ENCODE measurements around the gene RTKN. TPM values are rescaled to one million over a fixed set of nuclear protein-coding genes. Genes with fewer than 3 reads are reported as not detected.

Gene RTKN
- total and polyA plus RNA-seq, 9 of the 15 experiments (the other 6 are each of a cell fraction or from before 2014, with no cell fraction given), result 0.14 to 6.9 (median 3.6) TPM

GRCh38 chr2:74472086-74472944 lies 30.6 kb upstream of the RTKN start, which contains the start of gene MRPL53 (continued):
- TF ChIP-seq NR2C1 (IDR thresholded peaks at IDR 0.05) (peak; percentile 100), NR2C1 (tag; IDR thresholded peaks at IDR 0.05) (peak; percentile 100), ZBTB1 (CRISPR knock-in tag; IDR thresholded peaks at IDR 0.05; ENCODE audit: borderline replicate concordance, low read depth) (0 out of 2 replicates have a peak, but pooled peaks have one; percentile 19), BDP1 (IDR thresholded peaks at IDR 0.05; ENCODE audit: insufficient read depth, insufficient read length) (no peak), IRF9 (tag; IDR thresholded peaks at IDR 0.05) (no peak)

GRCh38 chr2:74471332-74472065 lies 29.8 kb upstream of the RTKN start:
- no peaks in the 10 kb centered on the region for H4K20me1 ChIP-seq (replicated peaks; ENCODE audit: control insufficient read depth, insufficient read depth, low read length)
- peaks cover 4% of the 10 kb centered on the region for H3K9me1 ChIP-seq (ENCODE audit: control insufficient read depth, insufficient read depth, low read length)
- H3K79me2 ChIP-seq (ENCODE audit: control insufficient read depth, insufficient read depth, low read length), result peaks cover 13% of the 10 kb centered on the region; the same call in 2 of the 3 replicates
- CTCF ChIA-PET (ENCODE audit: low intra/inter-chr PET ratio), result no interaction called here
- peak overlapping the region; percentile 88 to 95 for H3K9ac ChIP-seq (ENCODE audit: insufficient read depth in 1 of 2, low read depth in 2 of 2, low read length in 2 of 2)
- H3K4me1 ChIP-seq (replicated peaks in 1 of 2; ENCODE audit: control insufficient read depth in 2 of 2, insufficient read depth in 2 of 2, low read length in 2 of 2), result peaks cover 14 to 20% of the 10 kb centered on the region in 2 experiments; a peak in 3 of 5 replicates
- WGBS (ENCODE audit: insufficient coverage, low coverage, missing lambda C conversion rate), result 46% methylated on average over 16 of the region's 16 CpGs
- no peaks in the 10 kb centered on the region for H3K27me3 ChIP-seq (ENCODE audit: control insufficient read depth in 2 of 2, insufficient read depth in 2 of 2, low read length in 2 of 2)
- in situ Hi-C loops (cut with MboI) (no loop called here), intact Hi-C loops (cut with micrococcal nuclease) (loop anchor here (5.0 kb wide), 1 partner anchor 74 kb away; no protein-coding TSS in a partner anchor)
- peak overlapping the region; percentile 83 for H3K4me3 ChIP-seq
- H3K4me2 ChIP-seq (ENCODE audit: insufficient read depth, low read length), result peak overlapping the region; percentile 99
- ATAC-seq, result no peak
- H2AFZ ChIP-seq (ENCODE audit: low read depth, low read length), result peak overlapping the region; percentile 97
- H3K36me3 ChIP-seq (ENCODE audit: control insufficient read depth, insufficient read depth, low read length), result peaks cover 18% of the 10 kb centered on the region; the same call in 2 of the 3 replicates
- no peak for FAIRE-seq
- no TSS peak for BruUV-seq (replicated peaks)
- H3K9me3 ChIP-seq (replicated peaks; ENCODE audit: control insufficient read depth, insufficient read depth, low read depth, low read length), result no peaks in the 10 kb centered on the region
- H3K27ac ChIP-seq (ENCODE audit: extremely low read depth, low read depth, low read length), result peak overlapping the region; percentile 95
- POLR2A ChIA-PET, result interaction anchor here (0.6 to 4.0 kb wide), 8 partner anchors 10 to 124 kb away, joined by 3 to 28 read pairs (median 4); partner anchors contain the start of genes CCDC142 and TTC31
- no peak for TF ChIP-seq OTX1 (CRISPR knock-in tag; IDR thresholded peaks at IDR 0.05)
- TF ChIP-seq RBM14 (IDR thresholded peaks at IDR 0.05; ENCODE audit: borderline replicate concordance, insufficient read depth, low read depth, low read length), result no peak
- peak; percentile 49; the same call in 1 of the 2 replicates for TF ChIP-seq ZNF384 (IDR thresholded peaks at IDR 0.05; ENCODE audit: low read depth, low read length)
- no peak for DNase-seq (ENCODE audit: extremely low read depth in 1 of 4, low spot score in 3 of 4)

Data from K562 (cell line).